Measurements from ENCODE around the gene KLHL40.

GRCh38 chr3:42653560-42654330 lies 31.6 kb upstream of the KLHL40 start, which contains the start of gene ZBTB47:
- TF ChIP-seq CTCF (IDR thresholded peaks at IDR 0.05; ENCODE audit: extremely low read depth in 1 of 2, insufficient read depth in 1 of 2, low read depth in 1 of 2, low read length in 2 of 2) (no peak), EZH2 (IDR thresholded peaks at IDR 0.05; ENCODE audit: borderline replicate concordance, low read depth, low read length, severe bottlenecking) (no peak), MYC (IDR thresholded peaks at IDR 0.05; ENCODE audit: low read depth, low read length) (no peak), POLR2AphosphoS5 (IDR thresholded peaks at IDR 0.05; ENCODE audit: insufficient read depth, low read depth, low read length) (no peak), MAX (IDR thresholded peaks at IDR 0.05; ENCODE audit: insufficient read depth, insufficient read length) (no peak), POLR2A (IDR thresholded peaks at IDR 0.05; ENCODE audit: low read depth, low read length) (no peak), JUN (IDR thresholded peaks at IDR 0.05; ENCODE audit: borderline replicate concordance, insufficient read depth, insufficient read length, low read depth) (no peak), GATA2 (IDR thresholded peaks at IDR 0.05; ENCODE audit: insufficient read depth, insufficient read length, low read depth, low read length) (no peak)
